Fibroblast of lung (primary cell): ENCODE results near the gene PRR36. TPM values are rescaled to one million over a fixed set of nuclear protein-coding genes. Genes with fewer than 3 reads are reported as not detected.

Source experiments
- DNase-seq, 2 donors: peaks; one replicate each; pipeline versions ENCODE4 v3.0.0 to v3.0.0-alpha.2; 2010; ENCODE audit warnings: low read depth in 2 of 2
- H2AFZ ChIP-seq: 2 replicates; pipeline ENCODE4 v1.5.1; 2012; ENCODE audit warnings: low read length, control low read depth, inconsistent platforms
- H3K27ac ChIP-seq: 2 replicates; pipeline ENCODE4 v1.5.1; 2011; ENCODE audit warnings: low read length, control low read depth; ENCODE audit not compliant: insufficient read depth
- H3K27me3 ChIP-seq: 2 replicates; pipeline ENCODE4 v1.5.1; 2011; ENCODE audit warnings: mild to moderate bottlenecking, low read length; ENCODE audit not compliant: control insufficient read depth, insufficient read depth
- H3K36me3 ChIP-seq: 2 replicates; pipeline ENCODE4 v1.5.1; 2011; ENCODE audit warnings: low read length; ENCODE audit not compliant: control insufficient read depth, insufficient read depth
- H3K4me1 ChIP-seq: 2 replicates; pipeline ENCODE4 v1.5.1; 2011; ENCODE audit warnings: low read length; ENCODE audit not compliant: control insufficient read depth, insufficient read depth; ENCODE audit errors: extremely low read depth
- H3K4me2 ChIP-seq: 2 replicates; pipeline ENCODE4 v1.5.1; 2011; ENCODE audit warnings: low read length, control low read depth; ENCODE audit not compliant: insufficient read depth; ENCODE audit errors: extremely low read depth
- H3K4me3 ChIP-seq, 4 experiments: fragments of 200-600 bp in 1 of 4; sonication (generic) in 1 of 4; replicated peaks in 1 of 4; 2 replicates each; pipeline ENCODE4 v1.5.1; 2011 to 2016; ENCODE audit warnings: low read length in 4 of 4, low read depth in 3 of 4, mild to moderate bottlenecking in 3 of 4, control low read depth in 2 of 4, inconsistent platforms in 1 of 4, mixed read lengths in 1 of 4; ENCODE audit not compliant: insufficient read depth in 1 of 4; ENCODE audit errors: control extremely low read depth in 1 of 4
- H3K79me2 ChIP-seq: 2 replicates; pipeline ENCODE4 v1.5.1; 2012; ENCODE audit warnings: mild to moderate bottlenecking, low read length, inconsistent platforms; ENCODE audit not compliant: control insufficient read depth, insufficient read depth
- H3K9ac ChIP-seq: 2 replicates; pipeline ENCODE4 v1.5.1; 2011; ENCODE audit warnings: mild to moderate bottlenecking, low read length, control low read depth; ENCODE audit not compliant: insufficient read depth
- H3K9me3 ChIP-seq: 2 replicates; pipeline ENCODE4 v1.5.1; 2012; ENCODE audit warnings: low read depth, low read length; ENCODE audit not compliant: control insufficient read depth, insufficient read depth
- H4K20me1 ChIP-seq: 2 replicates; pipeline ENCODE4 v1.5.1; 2011; ENCODE audit warnings: low read length; ENCODE audit not compliant: control insufficient read depth, insufficient read depth; ENCODE audit errors: extremely low read depth
- EZH2 ChIP-seq: IDR thresholded peaks from 2 replicates; pipeline ENCODE4 v1.5.1; 2012; ENCODE audit warnings: low read length, control low read depth, mild to moderate bottlenecking; ENCODE audit errors: missing control alignments
- polyA plus RNA-seq, 2 donors: library from polyadenylated mRNA; depleted of rRNA in 1 of 2; stranded (reverse) in 1 of 2; unstranded in 1 of 2; fragments of >200 nt; gene quantifications; 2 replicates each; pipeline ENCODE4 v1.2.1, GENCODE V29; 2011 to 2012; ENCODE audit warnings: missing spikeins in 1 of 2
- total RNA-seq: library from RNA; depleted of rRNA; stranded (reverse); fragments of >200 nt; gene quantifications from 2 replicates; pipeline ENCODE4 v1.2.1, GENCODE V29; 2014
- TF ChIP-seq, protein P1 (sequence below), 2 donors: IDR thresholded peaks in 1 of 2; conservative IDR thresholded peaks in 1 of 2; 1 replicate in 1 of 2; 2 replicates in 1 of 2; pipeline ENCODE4 v1.5.1; 2011 to 2012; ENCODE audit warnings: low read length in 2 of 2, control low read depth in 1 of 2, inconsistent platforms in 1 of 2, low read depth in 1 of 2, mild to moderate bottlenecking in 1 of 2

Gene PRR36
- total and polyA plus RNA-seq, 2 donors (not counting 1 experiment from before 2014, with no cell fraction given): under 0.01 TPM; not detected in 1

GRCh38 chr19:7883796-7884570, 9.8 kb upstream of the PRR36 start:
- H3K4me2 ChIP-seq: no peak overlapping the region
- no peaks in the 10 kb centered on the region for H3K4me1 ChIP-seq
- H3K9ac ChIP-seq: no peak overlapping the region
- H3K9me3 ChIP-seq: no peaks in the 10 kb centered on the region
- peak in 1 of 2 donors; percentile 23 for DNase-seq
- H2AFZ ChIP-seq: no peak overlapping the region
- TF ChIP-seq, protein P1, sequence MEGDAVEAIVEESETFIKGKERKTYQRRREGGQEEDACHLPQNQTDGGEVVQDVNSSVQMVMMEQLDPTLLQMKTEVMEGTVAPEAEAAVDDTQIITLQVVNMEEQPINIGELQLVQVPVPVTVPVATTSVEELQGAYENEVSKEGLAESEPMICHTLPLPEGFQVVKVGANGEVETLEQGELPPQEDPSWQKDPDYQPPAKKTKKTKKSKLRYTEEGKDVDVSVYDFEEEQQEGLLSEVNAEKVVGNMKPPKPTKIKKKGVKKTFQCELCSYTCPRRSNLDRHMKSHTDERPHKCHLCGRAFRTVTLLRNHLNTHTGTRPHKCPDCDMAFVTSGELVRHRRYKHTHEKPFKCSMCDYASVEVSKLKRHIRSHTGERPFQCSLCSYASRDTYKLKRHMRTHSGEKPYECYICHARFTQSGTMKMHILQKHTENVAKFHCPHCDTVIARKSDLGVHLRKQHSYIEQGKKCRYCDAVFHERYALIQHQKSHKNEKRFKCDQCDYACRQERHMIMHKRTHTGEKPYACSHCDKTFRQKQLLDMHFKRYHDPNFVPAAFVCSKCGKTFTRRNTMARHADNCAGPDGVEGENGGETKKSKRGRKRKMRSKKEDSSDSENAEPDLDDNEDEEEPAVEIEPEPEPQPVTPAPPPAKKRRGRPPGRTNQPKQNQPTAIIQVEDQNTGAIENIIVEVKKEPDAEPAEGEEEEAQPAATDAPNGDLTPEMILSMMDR (conservative IDR thresholded peaks at IDR 0.05 in 1 of 2, IDR thresholded peaks at IDR 0.05 in 1 of 2; ENCODE audit: low read depth in 1 of 2, low read length in 2 of 2): no peak
- no peak for TF ChIP-seq EZH2
- no peak overlapping the region for H3K27ac ChIP-seq
- H4K20me1 ChIP-seq: no peaks in the 10 kb centered on the region
- H3K27me3 ChIP-seq: no peaks in the 10 kb centered on the region
- H3K79me2 ChIP-seq: no peaks in the 10 kb centered on the region
- H3K4me3 ChIP-seq: no peak overlapping the region
- no peaks in the 10 kb centered on the region for H3K36me3 ChIP-seq

DNA sequence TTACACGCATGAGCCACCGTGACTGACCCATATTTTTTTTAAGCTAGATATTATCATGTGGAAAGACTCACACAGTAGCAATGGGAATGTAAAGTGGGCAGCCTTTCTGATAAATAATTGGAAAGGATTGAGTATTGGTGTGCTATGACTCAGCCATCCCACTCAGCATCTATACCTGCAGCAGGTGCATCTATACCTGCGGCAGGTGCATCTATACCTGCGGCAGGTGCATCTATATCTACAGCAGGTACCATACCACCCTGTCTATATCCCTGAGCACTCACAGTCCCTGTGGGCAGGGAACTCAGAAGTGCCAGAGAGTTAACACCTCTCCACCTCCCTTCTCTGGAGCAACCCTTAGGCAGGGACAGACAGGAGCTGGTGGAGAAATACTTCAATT, 8.9 kb upstream of the PRR36 start:
- DNase-seq: no peak

GRCh38 chr19:7881910-7882309, 7.7 kb upstream of the PRR36 start:
- H3K4me2 ChIP-seq: no peak overlapping the region
- H3K79me2 ChIP-seq: no peaks in the 10 kb centered on the region
- H3K27ac ChIP-seq: no peak overlapping the region
- no peak overlapping the region for H3K9ac ChIP-seq
- TF ChIP-seq EZH2: no peak
- TF ChIP-seq, protein P1 (conservative IDR thresholded peaks at IDR 0.05 in 1 of 2, IDR thresholded peaks at IDR 0.05 in 1 of 2; ENCODE audit: low read depth in 1 of 2, low read length in 2 of 2): no peak
- no peaks in the 10 kb centered on the region for H3K9me3 ChIP-seq
- no peaks in the 10 kb centered on the region for H3K4me1 ChIP-seq
- no peaks in the 10 kb centered on the region for H4K20me1 ChIP-seq
- H3K36me3 ChIP-seq: no peaks in the 10 kb centered on the region
- no peaks in the 10 kb centered on the region for H3K27me3 ChIP-seq
- DNase-seq: no peak
- no peak overlapping the region for H2AFZ ChIP-seq
- no peak overlapping the region for H3K4me3 ChIP-seq

More for the DNA sequence above, 8.9 kb upstream of the PRR36 start:
- no peak overlapping the region for H3K4me2 ChIP-seq
- no peaks in the 10 kb centered on the region for H4K20me1 ChIP-seq
- H3K27ac ChIP-seq: no peak overlapping the region
- H3K4me3 ChIP-seq: no peak overlapping the region
- no peaks in the 10 kb centered on the region for H3K4me1 ChIP-seq
- no peaks in the 10 kb centered on the region for H3K79me2 ChIP-seq
- H3K27me3 ChIP-seq: no peaks in the 10 kb centered on the region
- H2AFZ ChIP-seq: no peak overlapping the region
- H3K36me3 ChIP-seq: no peaks in the 10 kb centered on the region
- TF ChIP-seq, protein P1 (conservative IDR thresholded peaks at IDR 0.05 in 1 of 2, IDR thresholded peaks at IDR 0.05 in 1 of 2; ENCODE audit: low read depth in 1 of 2, low read length in 2 of 2): no peak
- no peak for TF ChIP-seq EZH2
- no peaks in the 10 kb centered on the region for H3K9me3 ChIP-seq
- no peak overlapping the region for H3K9ac ChIP-seq
